SK-N-SH (cell line): ENCODE measurements around the gene MYOG. TPM values are rescaled to one million over a fixed set of nuclear protein-coding genes. Genes with fewer than 3 reads are reported as not detected.

Source experiments
- CTCF ChIA-PET: fragments of 300-600, 350-600 bp; formaldehyde crosslinking; extraction: SDS; loops from one replicate; lab custom pipeline; 2021; lab: Yijun Ruan, JAX
- POLR2A ChIA-PET: fragments of 350-600 bp; sonication (Branson Sonifier 250); formaldehyde crosslinking; extraction: SDS; loops from one replicate; lab custom pipeline; 2020; ENCODE audit warnings: antibody characterized with exemption, inconsistent platforms; lab: Yijun Ruan, JAX
- DNase-seq: peaks from one replicate; pipeline ENCODE4 v3.0.0; 2012
- H2AFZ ChIP-seq: fragments of 200-600 bp; sonication (generic); 2 replicates; pipeline ENCODE4 v1.8.1; 2016; ENCODE audit warnings: antibody characterized with exemption, mild to moderate bottlenecking, low read depth
- H3F3A ChIP-seq: fragments of 200-600 bp; sonication (generic); replicated peaks from 2 replicates; pipeline ENCODE3; 2016; ENCODE audit warnings: antibody characterized with exemption, mild to moderate bottlenecking; ENCODE audit not compliant: insufficient read depth
- H3K27ac ChIP-seq, 2 experiments: fragments of 200-500 bp in 1 of 2; fragments of 200-600 bp in 1 of 2; sonication (Bioruptor generic) in 1 of 2; sonication (generic), shearing (Covaris generic) in 1 of 2; 2 replicates each; pipeline versions ENCODE4 v1.5.1 to v1.6.1; 2014 to 2016; ENCODE audit warnings: low read depth in 2 of 2, inconsistent platforms in 1 of 2, low read length in 1 of 2, mild to moderate bottlenecking in 1 of 2, mixed read lengths in 1 of 2
- H3K27me3 ChIP-seq: fragments of 200-600 bp; sonication (generic), shearing (Covaris generic); 2 replicates; pipeline ENCODE4 v1.6.1; 2016; ENCODE audit warnings: mixed run types; ENCODE audit not compliant: insufficient read depth
- H3K36me3 ChIP-seq, 2 experiments: fragments of 200-500 bp in 1 of 2; fragments of 200-600 bp in 1 of 2; sonication (Bioruptor generic) in 1 of 2; sonication (generic) in 1 of 2; replicated peaks in 1 of 2; 2 replicates each; pipeline versions ENCODE3 to v1.5.1; 2014 to 2016; ENCODE audit warnings: low read length in 1 of 2, mild to moderate bottlenecking in 1 of 2; ENCODE audit not compliant: insufficient read depth in 2 of 2, control insufficient read depth in 1 of 2
- H3K4me1 ChIP-seq, 2 experiments: fragments of 200-500 bp in 1 of 2; fragments of 200-600 bp in 1 of 2; sonication (Bioruptor generic) in 1 of 2; sonication (generic), shearing (Covaris generic) in 1 of 2; 2 replicates each; pipeline versions ENCODE4 v1.5.1 to v1.6.1; 2014 to 2016; ENCODE audit warnings: low read depth in 1 of 2, low read length in 1 of 2, mixed run types in 1 of 2; ENCODE audit not compliant: insufficient read depth in 2 of 2, control insufficient read depth in 1 of 2
- H3K4me2 ChIP-seq: fragments of 200-600 bp; sonication (generic), shearing (Covaris generic); 2 replicates; pipeline ENCODE4 v1.6.1; 2017; ENCODE audit warnings: mixed run types
- H3K4me3 ChIP-seq, 2 experiments: fragments of 200-500 bp in 1 of 2; fragments of 200-600 bp in 1 of 2; sonication (Bioruptor generic) in 1 of 2; sonication (generic), shearing (Covaris generic) in 1 of 2; 2 replicates each; pipeline versions ENCODE4 v1.5.1 to v1.8.1; 2014 to 2016; ENCODE audit warnings: low read depth in 2 of 2, inconsistent platforms in 1 of 2, low read length in 1 of 2, mild to moderate bottlenecking in 1 of 2, mixed read lengths in 1 of 2, moderate library complexity in 1 of 2
- H3K79me2 ChIP-seq: fragments of 200-600 bp; sonication (generic); 2 replicates; pipeline ENCODE4 v1.8.1; 2017; ENCODE audit warnings: mild to moderate bottlenecking; ENCODE audit not compliant: insufficient read depth
- H3K9ac ChIP-seq: fragments of 200-600 bp; sonication (generic); 2 replicates; pipeline ENCODE4 v1.6.1; 2017; ENCODE audit warnings: mixed run types
- H3K9me2 ChIP-seq: fragments of 200-600 bp; sonication (generic); 2 replicates; pipeline ENCODE4 v1.6.1; 2017; ENCODE audit warnings: mixed run types
- H3K9me3 ChIP-seq: fragments of 200-600 bp; sonication (generic); 2 replicates; pipeline ENCODE4 v1.6.1; 2017; ENCODE audit warnings: mixed run types, mild to moderate bottlenecking, moderate library complexity
- H4K20me1 ChIP-seq: fragments of 200-600 bp; sonication (generic); 2 replicates; pipeline ENCODE4 v1.6.1; 2017; ENCODE audit warnings: mild to moderate bottlenecking, mixed run types; ENCODE audit not compliant: insufficient read depth
- CHD2 ChIP-seq: fragments of 150-350 bp; IDR thresholded peaks from 2 replicates; pipeline ENCODE4 v1.6.1; 2018; ENCODE audit warnings: low read length; ENCODE audit not compliant: partially characterized antibody
- ELF1 ChIP-seq: IDR thresholded peaks from 2 replicates; pipeline ENCODE4 v1.4.0; 2012
- GABPA ChIP-seq: IDR thresholded peaks from 2 replicates; pipeline ENCODE4 v1.4.0; 2012; ENCODE audit warnings: low read depth, mild to moderate bottlenecking
- MXI1 ChIP-seq: IDR thresholded peaks from 2 replicates; pipeline ENCODE4 v1.6.1; 2012; ENCODE audit warnings: mild to moderate bottlenecking, low read depth, low read length, improper control_type of control experiment
- NRF1 ChIP-seq: IDR thresholded peaks from 2 replicates; pipeline ENCODE4 v1.6.1; 2012; ENCODE audit warnings: low read depth, mild to moderate bottlenecking, low read length
- RAD21 ChIP-seq: IDR thresholded peaks from 2 replicates; pipeline ENCODE4 v1.6.1; 2012; ENCODE audit warnings: mild to moderate bottlenecking, low read length
- RCOR1 ChIP-seq: fragments of 150-350 bp; IDR thresholded peaks from 2 replicates; pipeline ENCODE4 v1.6.1; 2017; ENCODE audit warnings: antibody characterized with exemption, low read length
- RFX5 ChIP-seq: IDR thresholded peaks from 2 replicates; pipeline ENCODE4 v1.6.1; 2012; ENCODE audit warnings: mild to moderate bottlenecking, improper control_type of control experiment, low read length
- RXRA ChIP-seq: IDR thresholded peaks from 2 replicates; pipeline ENCODE4 v1.4.0; 2012; ENCODE audit warnings: low read depth, mild to moderate bottlenecking, borderline replicate concordance
- SMC3 ChIP-seq: IDR thresholded peaks from 2 replicates; pipeline ENCODE4 v1.6.1; 2012; ENCODE audit warnings: low read depth, low read length, improper control_type of control experiment
- TAF1 ChIP-seq: IDR thresholded peaks from 2 replicates; pipeline ENCODE4 v1.6.1; 2012; ENCODE audit warnings: low read depth, mild to moderate bottlenecking, low read length, moderate library complexity, borderline replicate concordance
- TCF12 ChIP-seq: IDR thresholded peaks from 2 replicates; pipeline ENCODE4 v1.4.0; 2012
- WGBS: methylation state at CpG from one replicate; pipeline ENCODE4 v1.1.6; 2017; ENCODE audit warnings: low lambda C conversion rate; 5-methylcytosine and 5-hydroxymethylcytosine counted together
- polyA plus RNA-seq, 3 experiments: library from polyadenylated mRNA; depleted of rRNA; stranded (reverse); fragments of >200 nt; gene quantifications; 2 replicates each; pipeline ENCODE4 v1.2.3, GENCODE V29; 2012
- TF ChIP-seq, protein P1 (sequence below): IDR thresholded peaks from 2 replicates; pipeline ENCODE4; 2012
- TF ChIP-seq, protein P2 (sequence below): IDR thresholded peaks from 2 replicates; pipeline ENCODE4 v1.4.0; 2012; ENCODE audit warnings: low read depth, borderline replicate concordance
- TF ChIP-seq, protein P3 (sequence below): IDR thresholded peaks from 2 replicates; pipeline ENCODE4 v1.4.0; 2012; ENCODE audit warnings: low read depth
- TF ChIP-seq, protein P4 (sequence below): IDR thresholded peaks from 2 replicates; pipeline ENCODE4 v1.4.0; 2012; ENCODE audit warnings: low read depth, borderline replicate concordance
- TF ChIP-seq, protein P5 (sequence below): IDR thresholded peaks from 2 replicates; pipeline ENCODE4 v1.6.1; 2012; ENCODE audit warnings: mild to moderate bottlenecking, low read depth, low read length, moderate library complexity

MYOG gene
- polyA plus RNA-seq, 1 of the 3 experiments (the other 2 are of a cell fraction): not detected

DNA sequence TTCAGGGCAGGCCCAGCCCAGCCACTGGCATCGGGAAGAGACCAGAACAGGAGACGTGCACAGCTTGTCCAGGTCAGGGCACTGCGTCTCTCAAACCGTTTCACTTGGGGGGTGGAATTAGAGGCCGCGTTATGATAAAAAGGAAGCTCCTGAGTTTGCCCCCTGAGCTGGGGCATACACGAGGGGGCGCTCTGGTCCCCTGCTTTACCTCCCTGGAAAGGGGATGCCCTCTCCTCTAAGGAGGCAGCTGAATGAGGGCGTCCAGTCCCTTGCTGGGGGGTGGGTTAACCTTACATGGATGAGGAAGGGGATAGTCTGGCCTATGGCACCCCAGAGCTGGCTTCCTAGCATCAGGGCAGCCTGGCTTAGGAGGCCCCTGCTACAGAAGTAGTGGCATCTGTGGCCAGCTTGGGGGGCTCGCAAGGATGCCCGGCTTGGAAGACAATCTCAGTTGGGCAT, 2.3 kb downstream of the MYOG start:
- CTCF ChIA-PET: interaction anchor here (0.6 to 3.5 kb wide), 7 partner anchors 10 to 789 kb away, joined by 3 to 18 read pairs (median 3); no protein-coding TSS in a partner anchor

DNA sequence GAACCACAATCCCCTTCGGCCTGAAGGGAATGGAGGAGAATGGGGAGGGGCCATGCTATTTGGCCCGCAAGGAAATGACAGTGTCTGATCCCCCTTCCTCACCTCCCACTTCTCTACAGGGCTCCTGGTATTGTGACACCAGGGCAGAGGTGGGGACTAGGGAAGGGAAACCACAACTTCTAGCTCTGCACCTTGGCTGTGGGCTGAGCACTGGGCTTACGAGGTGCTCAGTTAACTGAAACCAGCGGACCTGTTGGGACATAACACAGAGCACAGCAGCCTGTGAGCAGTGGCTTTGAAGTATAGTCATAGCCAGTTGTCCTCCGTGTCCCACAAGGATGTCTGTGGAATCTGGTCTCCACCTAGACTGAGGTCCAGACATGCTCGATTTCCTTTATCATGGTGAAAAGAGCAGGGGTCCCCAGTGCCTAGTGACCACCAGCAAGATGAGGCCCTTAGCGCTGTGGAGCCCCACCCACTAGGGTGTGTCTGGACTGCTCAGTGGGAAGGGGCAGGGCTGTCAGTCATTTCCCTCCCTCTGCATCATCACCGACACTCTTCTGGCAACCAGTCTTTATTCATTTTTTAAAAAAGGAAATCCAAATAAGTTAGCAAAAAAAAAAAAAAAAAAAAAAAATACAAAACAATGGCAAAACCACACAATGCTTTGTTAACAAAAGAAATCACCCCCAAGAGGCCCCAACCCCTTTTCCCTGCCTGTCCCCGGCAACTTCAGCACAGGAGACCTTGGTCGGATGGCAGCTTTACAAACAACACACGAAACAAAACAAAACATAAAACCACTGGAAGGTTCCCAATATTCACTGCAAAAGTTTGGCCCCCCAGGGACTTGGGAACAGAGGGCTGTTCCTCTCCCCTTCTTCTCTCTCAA, 3.0 kb downstream of the MYOG start:
- WGBS: 78% methylated on average over 10 of the region's 11 CpGs
- ChIA-PET POLR2A (no interaction called here), CTCF (interaction anchor here (1.0 to 3.5 kb wide), 8 partner anchors 9 to 133 kb away, joined by 3 to 18 read pairs (median 4); no protein-coding TSS in a partner anchor)
- Histone ChIP-seq H3K9me3 (no peaks in the 10 kb centered on the region), H3K27ac (no peak overlapping the region), H3K27me3 (no peaks in the 10 kb centered on the region), H3K9me2 (no peaks in the 10 kb centered on the region), H3K4me2 (no peak overlapping the region), H4K20me1 (no peaks in the 10 kb centered on the region), H3K9ac (no peak overlapping the region), H3K4me1 (no peaks in the 10 kb centered on the region; a peak in 1 of 4 replicates), H3K36me3 (no peaks in the 10 kb centered on the region), H3K4me3 (no peak overlapping the region), H2AFZ (no peak overlapping the region), H3F3A (no peaks in the 10 kb centered on the region), H3K79me2 (no peaks in the 10 kb centered on the region)
- no peak for DNase-seq
- TF ChIP-seq GABPA (no peak), ELF1 (no peak), RCOR1 (no peak), SMC3 (no peak)
- TF ChIP-seq, protein P1, sequence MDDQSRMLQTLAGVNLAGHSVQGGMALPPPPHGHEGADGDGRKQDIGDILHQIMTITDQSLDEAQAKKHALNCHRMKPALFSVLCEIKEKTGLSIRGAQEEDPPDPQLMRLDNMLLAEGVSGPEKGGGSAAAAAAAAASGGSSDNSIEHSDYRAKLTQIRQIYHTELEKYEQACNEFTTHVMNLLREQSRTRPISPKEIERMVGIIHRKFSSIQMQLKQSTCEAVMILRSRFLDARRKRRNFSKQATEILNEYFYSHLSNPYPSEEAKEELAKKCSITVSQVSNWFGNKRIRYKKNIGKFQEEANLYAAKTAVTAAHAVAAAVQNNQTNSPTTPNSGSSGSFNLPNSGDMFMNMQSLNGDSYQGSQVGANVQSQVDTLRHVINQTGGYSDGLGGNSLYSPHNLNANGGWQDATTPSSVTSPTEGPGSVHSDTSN: no peak
- TF ChIP-seq, protein P2, sequence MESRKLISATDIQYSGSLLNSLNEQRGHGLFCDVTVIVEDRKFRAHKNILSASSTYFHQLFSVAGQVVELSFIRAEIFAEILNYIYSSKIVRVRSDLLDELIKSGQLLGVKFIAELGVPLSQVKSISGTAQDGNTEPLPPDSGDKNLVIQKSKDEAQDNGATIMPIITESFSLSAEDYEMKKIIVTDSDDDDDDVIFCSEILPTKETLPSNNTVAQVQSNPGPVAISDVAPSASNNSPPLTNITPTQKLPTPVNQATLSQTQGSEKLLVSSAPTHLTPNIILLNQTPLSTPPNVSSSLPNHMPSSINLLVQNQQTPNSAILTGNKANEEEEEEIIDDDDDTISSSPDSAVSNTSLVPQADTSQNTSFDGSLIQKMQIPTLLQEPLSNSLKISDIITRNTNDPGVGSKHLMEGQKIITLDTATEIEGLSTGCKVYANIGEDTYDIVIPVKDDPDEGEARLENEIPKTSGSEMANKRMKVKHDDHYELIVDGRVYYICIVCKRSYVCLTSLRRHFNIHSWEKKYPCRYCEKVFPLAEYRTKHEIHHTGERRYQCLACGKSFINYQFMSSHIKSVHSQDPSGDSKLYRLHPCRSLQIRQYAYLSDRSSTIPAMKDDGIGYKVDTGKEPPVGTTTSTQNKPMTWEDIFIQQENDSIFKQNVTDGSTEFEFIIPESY: no peak
- TF ChIP-seq, protein P3, sequence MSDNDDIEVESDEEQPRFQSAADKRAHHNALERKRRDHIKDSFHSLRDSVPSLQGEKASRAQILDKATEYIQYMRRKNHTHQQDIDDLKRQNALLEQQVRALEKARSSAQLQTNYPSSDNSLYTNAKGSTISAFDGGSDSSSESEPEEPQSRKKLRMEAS: no peak
- TF ChIP-seq, protein P4, sequence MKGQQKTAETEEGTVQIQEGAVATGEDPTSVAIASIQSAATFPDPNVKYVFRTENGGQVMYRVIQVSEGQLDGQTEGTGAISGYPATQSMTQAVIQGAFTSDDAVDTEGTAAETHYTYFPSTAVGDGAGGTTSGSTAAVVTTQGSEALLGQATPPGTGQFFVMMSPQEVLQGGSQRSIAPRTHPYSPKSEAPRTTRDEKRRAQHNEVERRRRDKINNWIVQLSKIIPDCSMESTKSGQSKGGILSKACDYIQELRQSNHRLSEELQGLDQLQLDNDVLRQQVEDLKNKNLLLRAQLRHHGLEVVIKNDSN: no peak

More for the DNA sequence above, 2.3 kb downstream of the MYOG start:
- H3K9me2 ChIP-seq: no peaks in the 10 kb centered on the region
- no peak overlapping the region for H2AFZ ChIP-seq
- no peaks in the 10 kb centered on the region for H3K36me3 ChIP-seq
- no peaks in the 10 kb centered on the region for H3K9me3 ChIP-seq
- no peak for TF ChIP-seq RXRA
- TF ChIP-seq MXI1: no peak
- no peak for TF ChIP-seq TAF1
- TF ChIP-seq RAD21: no peak
- no peak for TF ChIP-seq SMC3
- TF ChIP-seq NRF1: no peak
- TF ChIP-seq TCF12: no peak
- TF ChIP-seq ELF1: no peak
- no peak for TF ChIP-seq CHD2
- TF ChIP-seq, protein P3: no peak
- TF ChIP-seq RFX5: no peak
- TF ChIP-seq, protein P5, sequence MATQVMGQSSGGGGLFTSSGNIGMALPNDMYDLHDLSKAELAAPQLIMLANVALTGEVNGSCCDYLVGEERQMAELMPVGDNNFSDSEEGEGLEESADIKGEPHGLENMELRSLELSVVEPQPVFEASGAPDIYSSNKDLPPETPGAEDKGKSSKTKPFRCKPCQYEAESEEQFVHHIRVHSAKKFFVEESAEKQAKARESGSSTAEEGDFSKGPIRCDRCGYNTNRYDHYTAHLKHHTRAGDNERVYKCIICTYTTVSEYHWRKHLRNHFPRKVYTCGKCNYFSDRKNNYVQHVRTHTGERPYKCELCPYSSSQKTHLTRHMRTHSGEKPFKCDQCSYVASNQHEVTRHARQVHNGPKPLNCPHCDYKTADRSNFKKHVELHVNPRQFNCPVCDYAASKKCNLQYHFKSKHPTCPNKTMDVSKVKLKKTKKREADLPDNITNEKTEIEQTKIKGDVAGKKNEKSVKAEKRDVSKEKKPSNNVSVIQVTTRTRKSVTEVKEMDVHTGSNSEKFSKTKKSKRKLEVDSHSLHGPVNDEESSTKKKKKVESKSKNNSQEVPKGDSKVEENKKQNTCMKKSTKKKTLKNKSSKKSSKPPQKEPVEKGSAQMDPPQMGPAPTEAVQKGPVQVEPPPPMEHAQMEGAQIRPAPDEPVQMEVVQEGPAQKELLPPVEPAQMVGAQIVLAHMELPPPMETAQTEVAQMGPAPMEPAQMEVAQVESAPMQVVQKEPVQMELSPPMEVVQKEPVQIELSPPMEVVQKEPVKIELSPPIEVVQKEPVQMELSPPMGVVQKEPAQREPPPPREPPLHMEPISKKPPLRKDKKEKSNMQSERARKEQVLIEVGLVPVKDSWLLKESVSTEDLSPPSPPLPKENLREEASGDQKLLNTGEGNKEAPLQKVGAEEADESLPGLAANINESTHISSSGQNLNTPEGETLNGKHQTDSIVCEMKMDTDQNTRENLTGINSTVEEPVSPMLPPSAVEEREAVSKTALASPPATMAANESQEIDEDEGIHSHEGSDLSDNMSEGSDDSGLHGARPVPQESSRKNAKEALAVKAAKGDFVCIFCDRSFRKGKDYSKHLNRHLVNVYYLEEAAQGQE: no peak
- no peak overlapping the region for H3K27ac ChIP-seq
- H3K9ac ChIP-seq: no peak overlapping the region
- no peaks in the 10 kb centered on the region for H3F3A ChIP-seq
- H3K4me1 ChIP-seq: no peaks in the 10 kb centered on the region; a peak in 1 of 4 replicates
- WGBS: 75% methylated on average over 10 of the region's 11 CpGs
- POLR2A ChIA-PET: no interaction called here
- no peaks in the 10 kb centered on the region for H4K20me1 ChIP-seq
- DNase-seq: no peak
- H3K4me2 ChIP-seq: no peak overlapping the region
- no peaks in the 10 kb centered on the region for H3K79me2 ChIP-seq
- no peaks in the 10 kb centered on the region for H3K27me3 ChIP-seq
- H3K4me3 ChIP-seq: no peak overlapping the region
